ENCODE results near the gene MC4R. TPM values are rescaled to one million over a fixed set of nuclear protein-coding genes. Genes with fewer than 3 reads are reported as not detected.

MC4R gene
- total and polyA plus RNA-seq, 2 of the 4 experiments (the other 2 are of a cell fraction) = 0.14 to 0.18 TPM

- in situ Hi-C loops (cut with MboI; ENCODE audit: low sequenced_read_pairs) (loop anchor here (5.0 to 25.0 kb wide), 2 partner anchors 422 to 577 kb away; no protein-coding TSS in a partner anchor), dilution Hi-C loops (cut with HindIII; ENCODE audit: low sequenced_read_pairs, unreplicated experiment) (no loop called here), intact Hi-C loops (cut with micrococcal nuclease) (loop anchor here (1.0 kb wide), 1 partner anchor 418 kb away; no protein-coding TSS in a partner anchor)
- Histone ChIP-seq H3K9ac (ENCODE audit: low read depth, low read length) (no peak overlapping the region), H3K23ac (ENCODE audit: low read depth, low read length) (no peak overlapping the region), H3K14ac (replicated peaks; ENCODE audit: low read depth, low read length) (no peak overlapping the region), H3K4me2 (ENCODE audit: low read depth, low read length) (no peak overlapping the region), H3K56ac (ENCODE audit: extremely low read depth, insufficient read depth, low read length) (no peak overlapping the region), H4K8ac (ENCODE audit: low read depth in 2 of 2, low read length in 2 of 2) (no peak overlapping the region), H3K27ac (ENCODE audit: insufficient read depth, low read length) (no peak overlapping the region), H2BK120ac (ENCODE audit: low read depth, low read length) (no peak overlapping the region), H3K18ac (ENCODE audit: low read depth, low read length) (no peak overlapping the region), H4K5ac (ENCODE audit: low read depth, low read length) (no peak overlapping the region), H3K9me1 (ENCODE audit: insufficient read depth, low read length) (no peaks in the 10 kb centered on the region), H2AFZ (replicated peaks; ENCODE audit: low read length, poor library complexity) (no peak overlapping the region), H3K9me3 (ENCODE audit: control insufficient read depth, insufficient read depth, low read length) (no peaks in the 10 kb centered on the region), H3K4ac (ENCODE audit: low read depth, low read length) (no peak overlapping the region), H3K4me1 (ENCODE audit: control insufficient read depth, insufficient read depth, low read length) (no peaks in the 10 kb centered on the region), H2AK9ac (replicated peaks; ENCODE audit: low read depth, low read length, poor library complexity) (no peak overlapping the region), H2AK5ac (ENCODE audit: low read depth, low read length) (no peak overlapping the region), H2BK5ac (ENCODE audit: low read depth, low read length, poor library complexity, severe bottlenecking) (no peak overlapping the region), H4K20me1 (ENCODE audit: insufficient read depth, low read length) (no peaks in the 10 kb centered on the region), H4K91ac (ENCODE audit: insufficient read depth, low read depth, low read length) (no peak overlapping the region), H3K4me3 (ENCODE audit: insufficient read depth, low read depth, low read length) (no peak overlapping the region), H3K36me3 (ENCODE audit: control insufficient read depth, insufficient read depth, low read length) (no peaks in the 10 kb centered on the region), H3K79me1 (ENCODE audit: low read depth in 1 of 2, low read length in 2 of 2) (no peaks in the 10 kb centered on the region), H2BK15ac (ENCODE audit: low read depth, low read length) (no peak overlapping the region), H2BK20ac (ENCODE audit: low read depth, low read length) (no peak overlapping the region), H3K27me3 (ENCODE audit: control insufficient read depth, insufficient read depth, low read length) (no peaks in the 10 kb centered on the region)
- TF ChIP-seq MXI1 (IDR thresholded peaks at IDR 0.05; ENCODE audit: borderline replicate concordance, low read depth, low read length) = no peak
- TF ChIP-seq SMC3 (IDR thresholded peaks at IDR 0.05; ENCODE audit: low read depth, low read length) = peak; percentile 49
- TF ChIP-seq CEBPB (IDR thresholded peaks at IDR 0.05; ENCODE audit: low read depth, low read length) = no peak
- no peak for TF ChIP-seq RCOR1 (IDR thresholded peaks at IDR 0.05; ENCODE audit: insufficient replicate concordance, low read length)
- no peak for TF ChIP-seq MAFK (IDR thresholded peaks at IDR 0.05; ENCODE audit: low read depth, low read length)
- TF ChIP-seq NFE2L2 (IDR thresholded peaks at IDR 0.05; ENCODE audit: low read depth, low read length) = no peak
- TF ChIP-seq RAD21 (IDR thresholded peaks at IDR 0.05; ENCODE audit: low read length) = peak; percentile 43; the same call in 1 of the 2 replicates
- no peak for TF ChIP-seq FOS (IDR thresholded peaks at IDR 0.05; ENCODE audit: low read depth, low read length)
- TF ChIP-seq, protein P1, sequence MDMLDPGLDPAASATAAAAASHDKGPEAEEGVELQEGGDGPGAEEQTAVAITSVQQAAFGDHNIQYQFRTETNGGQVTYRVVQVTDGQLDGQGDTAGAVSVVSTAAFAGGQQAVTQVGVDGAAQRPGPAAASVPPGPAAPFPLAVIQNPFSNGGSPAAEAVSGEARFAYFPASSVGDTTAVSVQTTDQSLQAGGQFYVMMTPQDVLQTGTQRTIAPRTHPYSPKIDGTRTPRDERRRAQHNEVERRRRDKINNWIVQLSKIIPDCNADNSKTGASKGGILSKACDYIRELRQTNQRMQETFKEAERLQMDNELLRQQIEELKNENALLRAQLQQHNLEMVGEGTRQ (IDR thresholded peaks at IDR 0.05; ENCODE audit: low read depth, low read length) = no peak
- peak; percentile 45 for TF ChIP-seq CTCF (conservative IDR thresholded peaks at IDR 0.05; ENCODE audit: low read depth, low read length)
- no peak for TF ChIP-seq MAZ (IDR thresholded peaks at IDR 0.05; ENCODE audit: borderline replicate concordance, low read depth, low read length)
- TF ChIP-seq CHD1 (IDR thresholded peaks at IDR 0.05; ENCODE audit: low read depth, low read length) = no peak
- no peak for TF ChIP-seq POLR2A (IDR thresholded peaks at IDR 0.05; ENCODE audit: low read depth, low read length)
- no peak for TF ChIP-seq BHLHE40 (IDR thresholded peaks at IDR 0.05; ENCODE audit: low read depth, low read length)
- no peak for TF ChIP-seq RFX5 (IDR thresholded peaks at IDR 0.05; ENCODE audit: low read depth, low read length)
- TF ChIP-seq, protein P2, sequence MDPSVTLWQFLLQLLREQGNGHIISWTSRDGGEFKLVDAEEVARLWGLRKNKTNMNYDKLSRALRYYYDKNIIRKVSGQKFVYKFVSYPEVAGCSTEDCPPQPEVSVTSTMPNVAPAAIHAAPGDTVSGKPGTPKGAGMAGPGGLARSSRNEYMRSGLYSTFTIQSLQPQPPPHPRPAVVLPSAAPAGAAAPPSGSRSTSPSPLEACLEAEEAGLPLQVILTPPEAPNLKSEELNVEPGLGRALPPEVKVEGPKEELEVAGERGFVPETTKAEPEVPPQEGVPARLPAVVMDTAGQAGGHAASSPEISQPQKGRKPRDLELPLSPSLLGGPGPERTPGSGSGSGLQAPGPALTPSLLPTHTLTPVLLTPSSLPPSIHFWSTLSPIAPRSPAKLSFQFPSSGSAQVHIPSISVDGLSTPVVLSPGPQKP (IDR thresholded peaks at IDR 0.05; ENCODE audit: borderline replicate concordance, low read depth, low read length) = no peak
- no TSS peak for BruUV-seq (replicated peaks)
- WGBS, 2 experiments (ENCODE audit: extremely low coverage in 2 of 2, insufficient read length in 1 of 2) = 80% methylated on average over 1 of the region's 3 CpGs; no CpG with 5 or more reads in 1 of the 2 experiments
- ChIA-PET CTCF (interaction anchor here (0.6 to 2.3 kb wide), 3 partner anchors 41 to 418 kb away, joined by 3 to 15 read pairs (median 3); no protein-coding TSS in a partner anchor), POLR2A (ENCODE audit: unreplicated experiment) (no interaction called here)
- ATAC-seq (ENCODE audit: low read depth) (0 out of 2 replicates have a peak, but pooled peaks have one; percentile 54), DNase-seq (peak; percentile 7)
These were observed 41.5 kb upstream of the MC4R start for GRCh38 chr18:60413944-60414547.
